Measurements from ENCODE around the gene PAK1IP1.
"Not testable (repeated sequence)": the region's sequence is repeated elsewhere in the genome, so short reads cannot be mapped to it uniquely, and the experiment has no call there.

The PAK1IP1 gene

GRCh38 chr6:10692965-10693538 is 1.7 kb upstream of the PAK1IP1 start:
- DNase-seq, result no peak

GRCh38 chr6:10695086-10695657 is 400 bp downstream of the PAK1IP1 start:
- no peak for DNase-seq

GRCh38 chr6:10696655-10697054 is 1.9 kb downstream of the PAK1IP1 start:
- DNase-seq, result no peak

- DNase-seq, result no peak
Observed at GRCh38 chr6:10713962-10714361, 19.2 kb downstream of the PAK1IP1 start.

- DNase-seq, result peak; percentile 57
Observed at GRCh38 chr6:10719296-10719963, 24.7 kb downstream of the PAK1IP1 start.

- DNase-seq, result no peak
Observed at GRCh38 chr6:10719964-10720264, 25.1 kb downstream of the PAK1IP1 start.

- DNase-seq, result peak; percentile 74
Observed at GRCh38 chr6:10720265-10720959, 25.6 kb downstream of the PAK1IP1 start.

- peak; percentile 44 for DNase-seq
Observed at GRCh38 chr6:10720960-10721849, 26.4 kb downstream of the PAK1IP1 start.

GRCh38 chr6:10721850-10722569 is 27.2 kb downstream of the PAK1IP1 start:
- DNase-seq, result peak; percentile 9

- DNase-seq, result no peak
Observed at GRCh38 chr6:10722570-10722819, 27.7 kb downstream of the PAK1IP1 start.

GRCh38 chr6:10722820-10723566 is 28.2 kb downstream of the PAK1IP1 start, which contains the start of gene TMEM14C:
Gene TMEM14C (plus strand): TSS chr6:10723070. CDS start chr6:10724614, 1,544 bp downstream.
- peak; percentile 93 for DNase-seq

GRCh38 chr6:10723567-10723881 is 28.8 kb downstream of the PAK1IP1 start:
- DNase-seq, result no peak

- no peak for DNase-seq
Observed at GRCh38 chr6:10725044-10725443, 30.3 kb downstream of the PAK1IP1 start.

GRCh38 chr6:10725716-10726115 is 30.9 kb downstream of the PAK1IP1 start:
- DNase-seq, result no peak

- no peak for DNase-seq
Observed at GRCh38 chr6:10730254-10730653, 35.5 kb downstream of the PAK1IP1 start.

- DNase-seq, result no peak
Observed at GRCh38 chr6:10733151-10733715, 38.5 kb downstream of the PAK1IP1 start.

GRCh38 chr6:10733863-10734262 is 39.1 kb downstream of the PAK1IP1 start:
- no peak for DNase-seq

- no peak for DNase-seq
Observed at GRCh38 chr6:10736731-10737130, 42.0 kb downstream of the PAK1IP1 start.

- DNase-seq, result no peak
Observed at GRCh38 chr6:10740061-10740460, 45.3 kb downstream of the PAK1IP1 start.

GRCh38 chr6:10741643-10742042 is 46.9 kb downstream of the PAK1IP1 start:
- DNase-seq, result not testable (repeated sequence)

GRCh38 chr6:10742251-10742650 is 47.5 kb downstream of the PAK1IP1 start:
- no peak for DNase-seq

GRCh38 chr6:10743515-10743914 is 48.7 kb downstream of the PAK1IP1 start:
- DNase-seq, result no peak
